SU-DHL-6 (cell line): Measurements from ENCODE around the gene UNC13B.
"Not testable (repeated sequence)": the region's sequence is repeated elsewhere in the genome, so short reads cannot be mapped to it uniquely, and the experiment has no call there.

ENCODE experiments used
- H2AFZ ChIP-seq: fragments of 200-600 bp; sonication (generic); 2 replicates; pipeline ENCODE4 v1.6.1; 2014; ENCODE audit warnings: low read depth, mild to moderate bottlenecking, moderate library complexity, mixed read lengths, antibody characterized with exemption, low read length; ENCODE audit not compliant: severe bottlenecking
- H3F3A ChIP-seq: fragments of 200-600 bp; shearing (Covaris generic); 2 replicates; pipeline ENCODE4 v1.6.0; 2016; ENCODE audit warnings: antibody characterized with exemption, mild to moderate bottlenecking; ENCODE audit not compliant: insufficient read depth
- H3K27ac ChIP-seq: fragments of 200-600 bp; sonication (generic); 2 replicates; pipeline ENCODE4 v1.5.1; 2016; ENCODE audit warnings: low read depth, mild to moderate bottlenecking, low read length, moderate library complexity, mixed read lengths
- H3K27me3 ChIP-seq: fragments of 200-600 bp; sonication (generic), shearing (Covaris generic); 2 replicates; pipeline ENCODE4 v1.6.0; 2014; ENCODE audit warnings: mild to moderate bottlenecking, low read length
- H3K36me3 ChIP-seq: fragments of 200-600 bp; sonication (generic); 2 replicates; pipeline ENCODE4 v1.6.1; 2014; ENCODE audit warnings: mild to moderate bottlenecking, low read length, mixed read lengths
- H3K4me2 ChIP-seq: fragments of 300-600, 200-600 bp; shearing (Covaris generic), sonication (generic); 2 replicates; pipeline ENCODE4 v1.6.0; 2014; ENCODE audit warnings: low read length, low read depth, mild to moderate bottlenecking; ENCODE audit not compliant: poor library complexity, severe bottlenecking
- H3K4me3 ChIP-seq: fragments of 200-600 bp; sonication (generic); 2 replicates; pipeline ENCODE4 v1.5.1; 2014; ENCODE audit warnings: antibody characterized with exemption, low read length, mild to moderate bottlenecking, mixed read lengths; ENCODE audit not compliant: insufficient read depth, poor library complexity, severe bottlenecking
- H3K79me2 ChIP-seq: fragments of 200-600 bp; sonication (generic); 2 replicates; pipeline ENCODE4 v1.6.1; 2014; ENCODE audit warnings: mild to moderate bottlenecking, low read length, moderate library complexity; ENCODE audit not compliant: insufficient read depth
- H3K9ac ChIP-seq: fragments of 200-600 bp; sonication (generic); 2 replicates; pipeline ENCODE4 v1.7.0; 2014; ENCODE audit warnings: mild to moderate bottlenecking, low read length
- H3K9me2 ChIP-seq: fragments of 200-600 bp; sonication (generic); replicated peaks from 2 replicates; pipeline ENCODE4 v1.6.1; 2014; ENCODE audit warnings: low read length; ENCODE audit not compliant: insufficient read depth
- H3K9me3 ChIP-seq: fragments of 200-600 bp; sonication (generic); 2 replicates; pipeline ENCODE4 v1.6.1; 2014; ENCODE audit warnings: low read length, mixed read lengths; ENCODE audit not compliant: insufficient read depth
- H4K20me1 ChIP-seq: fragments of 200-600 bp; sonication (generic); 2 replicates; pipeline ENCODE4 v1.6.1; 2014; ENCODE audit warnings: low read depth, mild to moderate bottlenecking, antibody characterized with exemption, low read length, moderate library complexity, mixed read lengths
- EZH2phosphoT487 ChIP-seq: fragments of 200-600 bp; sonication (generic), shearing (Covaris generic); conservative IDR thresholded peaks from 2 replicates; pipeline ENCODE4 v1.6.1; 2018; ENCODE audit warnings: mild to moderate bottlenecking, antibody characterized with exemption, low read length, moderate library complexity, mixed read lengths
- TF ChIP-seq, protein P1 (sequence below): fragments of 200-600 bp; sonication (generic); IDR thresholded peaks from one replicate; pipeline ENCODE4 v1.5.1; 2017; ENCODE audit warnings: antibody characterized with exemption, mild to moderate bottlenecking, low read length, moderate library complexity; ENCODE audit not compliant: insufficient read depth, poor library complexity, severe bottlenecking

Gene UNC13B

GRCh38 chr9:35179347-35180280, 17.8 kb downstream of the UNC13B start:
- no peak overlapping the region for H2AFZ ChIP-seq
- H3K4me3 ChIP-seq: no peak overlapping the region
- H3K27ac ChIP-seq: no peak overlapping the region
- H4K20me1 ChIP-seq: no peaks in the 10 kb centered on the region
- H3K79me2 ChIP-seq: no peaks in the 10 kb centered on the region
- H3K9me3 ChIP-seq: no peaks in the 10 kb centered on the region
- H3K9me2 ChIP-seq: no peaks in the 10 kb centered on the region
- no peaks in the 10 kb centered on the region for H3K27me3 ChIP-seq
- TF ChIP-seq EZH2phosphoT487: no peak
- TF ChIP-seq, protein P1, sequence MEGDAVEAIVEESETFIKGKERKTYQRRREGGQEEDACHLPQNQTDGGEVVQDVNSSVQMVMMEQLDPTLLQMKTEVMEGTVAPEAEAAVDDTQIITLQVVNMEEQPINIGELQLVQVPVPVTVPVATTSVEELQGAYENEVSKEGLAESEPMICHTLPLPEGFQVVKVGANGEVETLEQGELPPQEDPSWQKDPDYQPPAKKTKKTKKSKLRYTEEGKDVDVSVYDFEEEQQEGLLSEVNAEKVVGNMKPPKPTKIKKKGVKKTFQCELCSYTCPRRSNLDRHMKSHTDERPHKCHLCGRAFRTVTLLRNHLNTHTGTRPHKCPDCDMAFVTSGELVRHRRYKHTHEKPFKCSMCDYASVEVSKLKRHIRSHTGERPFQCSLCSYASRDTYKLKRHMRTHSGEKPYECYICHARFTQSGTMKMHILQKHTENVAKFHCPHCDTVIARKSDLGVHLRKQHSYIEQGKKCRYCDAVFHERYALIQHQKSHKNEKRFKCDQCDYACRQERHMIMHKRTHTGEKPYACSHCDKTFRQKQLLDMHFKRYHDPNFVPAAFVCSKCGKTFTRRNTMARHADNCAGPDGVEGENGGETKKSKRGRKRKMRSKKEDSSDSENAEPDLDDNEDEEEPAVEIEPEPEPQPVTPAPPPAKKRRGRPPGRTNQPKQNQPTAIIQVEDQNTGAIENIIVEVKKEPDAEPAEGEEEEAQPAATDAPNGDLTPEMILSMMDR: no peak
- no peaks in the 10 kb centered on the region for H3K36me3 ChIP-seq
- H3K4me2 ChIP-seq: no peak overlapping the region
- H3F3A ChIP-seq: no peaks in the 10 kb centered on the region
- no peak overlapping the region for H3K9ac ChIP-seq

GRCh38 chr9:35180801-35181200, 19.0 kb downstream of the UNC13B start:
- H3K9me2 ChIP-seq: no peaks in the 10 kb centered on the region
- H3K4me3 ChIP-seq: no peak overlapping the region
- H3K79me2 ChIP-seq: no peaks in the 10 kb centered on the region
- H3K36me3 ChIP-seq: no peaks in the 10 kb centered on the region
- H3F3A ChIP-seq: no peaks in the 10 kb centered on the region
- TF ChIP-seq, protein P1: no peak
- no peak for TF ChIP-seq EZH2phosphoT487
- H3K9me3 ChIP-seq: no peaks in the 10 kb centered on the region; the same call in 1 of the 2 replicates
- no peak overlapping the region for H3K9ac ChIP-seq
- no peaks in the 10 kb centered on the region for H4K20me1 ChIP-seq
- H3K4me2 ChIP-seq: no peak overlapping the region
- H3K27ac ChIP-seq: no peak overlapping the region
- no peaks in the 10 kb centered on the region for H3K27me3 ChIP-seq
- no peak overlapping the region for H2AFZ ChIP-seq

DNA sequence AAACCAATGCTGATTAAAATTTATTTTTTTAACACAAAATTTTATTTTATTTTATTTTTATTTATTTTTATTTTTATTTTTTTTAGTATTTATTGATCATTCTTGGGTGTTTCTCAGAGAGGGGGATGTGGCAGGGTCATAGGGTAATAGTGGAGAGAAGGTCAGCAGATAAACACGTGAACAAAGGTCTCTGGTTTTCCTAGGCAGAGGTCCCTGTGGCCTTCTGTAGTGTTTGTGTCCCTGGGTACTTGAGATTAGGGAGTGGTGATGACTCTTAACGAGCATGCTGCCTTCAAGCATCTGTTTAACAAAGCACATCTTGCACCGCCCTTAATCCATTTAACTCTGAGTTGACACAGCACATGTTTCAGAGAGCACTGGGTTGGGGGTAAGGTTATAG, 20.6 kb downstream of the UNC13B start:
- not testable (repeated sequence) for H3K27ac ChIP-seq, H3K79me2 ChIP-seq, H3K9ac ChIP-seq, H3K27me3 ChIP-seq, H3K4me3 ChIP-seq, H3F3A ChIP-seq, H4K20me1 ChIP-seq, H3K9me3 ChIP-seq, H3K4me2 ChIP-seq, H2AFZ ChIP-seq, H3K9me2 ChIP-seq, H3K36me3 ChIP-seq

DNA sequence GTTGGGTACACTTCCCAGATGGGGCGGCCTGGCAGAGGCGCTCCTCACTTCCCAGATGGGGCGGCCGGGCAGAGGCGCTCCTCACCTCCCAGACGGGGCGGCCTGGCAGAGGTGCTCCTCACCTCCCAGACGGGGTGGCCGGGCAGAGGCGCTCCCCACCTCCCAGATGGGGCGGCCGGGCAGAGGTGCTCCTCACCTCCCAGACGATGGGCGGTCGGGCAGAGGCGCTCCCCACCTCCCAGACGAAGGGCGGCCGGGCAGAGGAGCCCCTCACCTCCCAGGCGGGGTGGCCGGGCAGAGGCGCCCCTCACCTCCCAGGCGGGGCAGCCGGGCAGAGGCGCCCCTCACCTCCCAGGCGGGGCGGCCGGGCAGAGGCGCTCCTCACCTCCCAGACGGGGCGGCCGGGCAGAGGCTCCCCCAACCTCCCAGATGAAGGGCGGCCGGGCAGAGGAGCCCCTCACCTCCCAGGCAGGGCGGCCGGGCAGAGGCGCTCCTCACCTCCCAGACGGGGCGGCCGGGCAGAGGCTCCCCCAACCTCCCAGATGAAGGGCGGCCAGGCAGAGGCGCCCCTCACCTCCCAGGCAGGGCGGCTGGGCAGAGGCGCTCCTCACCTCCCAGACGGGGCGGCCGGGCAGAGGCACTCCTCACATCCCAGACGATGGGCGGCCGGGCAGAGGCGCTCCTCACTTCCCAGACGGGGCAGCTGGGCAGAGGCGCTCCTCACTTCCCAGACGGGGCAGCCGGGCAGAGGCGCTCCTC, 21.4 kb downstream of the UNC13B start:
- H3K79me2 ChIP-seq, H3K27ac ChIP-seq, H3K36me3 ChIP-seq, H3K27me3 ChIP-seq, H3F3A ChIP-seq, H3K4me2 ChIP-seq, H3K9me2 ChIP-seq, H3K4me3 ChIP-seq, H3K9me3 ChIP-seq, H4K20me1 ChIP-seq, H2AFZ ChIP-seq, H3K9ac ChIP-seq: not testable (repeated sequence)

GRCh38 chr9:35183755-35184480, 22.1 kb downstream of the UNC13B start:
- H3F3A ChIP-seq, H3K4me2 ChIP-seq, H3K27ac ChIP-seq, H3K9me3 ChIP-seq, H3K4me3 ChIP-seq, H3K9ac ChIP-seq, H4K20me1 ChIP-seq, H3K79me2 ChIP-seq, H3K36me3 ChIP-seq, H2AFZ ChIP-seq, H3K27me3 ChIP-seq, H3K9me2 ChIP-seq: not testable (repeated sequence)
